ENCODE data around the gene PTMA.

The PTMA gene

DNA sequence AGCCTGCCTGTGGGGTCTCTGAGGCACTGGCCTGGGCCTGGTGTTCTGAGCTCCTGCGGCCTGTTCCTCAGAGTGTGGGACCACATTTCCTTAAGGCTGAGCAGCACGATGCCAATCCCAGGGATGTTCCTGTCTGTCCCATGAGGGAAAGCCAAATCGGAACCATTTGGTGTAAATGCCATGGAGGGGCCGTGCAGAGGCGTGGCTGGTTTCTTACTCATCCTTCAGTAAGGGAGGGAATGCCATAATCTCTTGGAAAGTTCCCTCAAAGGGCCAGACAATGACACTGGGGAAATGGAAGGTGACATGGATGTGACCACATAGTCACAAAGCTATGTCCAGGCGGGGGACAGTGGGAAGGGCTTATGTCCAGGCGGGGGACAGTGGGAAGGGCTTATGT is 14.4 kb upstream of the PTMA start:
- no peaks in the 10 kb centered on the region for H3F3A ChIP-seq (ENCODE audit: insufficient read depth)
- H3K9me2 ChIP-seq (replicated peaks; ENCODE audit: insufficient read depth, low read length): no peaks in the 10 kb centered on the region
- H3K9me3 ChIP-seq (ENCODE audit: insufficient read depth, low read length): no peaks in the 10 kb centered on the region
- no peaks in the 10 kb centered on the region for H3K36me3 ChIP-seq (ENCODE audit: low read length)
- H3K27me3 ChIP-seq (ENCODE audit: low read length): no peaks in the 10 kb centered on the region
- H3K4me2 ChIP-seq (ENCODE audit: low read depth, low read length, poor library complexity, severe bottlenecking): no peak overlapping the region
- H3K27ac ChIP-seq (ENCODE audit: low read depth, low read length): no peak overlapping the region
- H3K9ac ChIP-seq (ENCODE audit: low read length): no peak overlapping the region
- H3K79me2 ChIP-seq (ENCODE audit: insufficient read depth, low read length): no peaks in the 10 kb centered on the region
- no peaks in the 10 kb centered on the region for H4K20me1 ChIP-seq (ENCODE audit: low read depth, low read length)
- TF ChIP-seq, protein P1, sequence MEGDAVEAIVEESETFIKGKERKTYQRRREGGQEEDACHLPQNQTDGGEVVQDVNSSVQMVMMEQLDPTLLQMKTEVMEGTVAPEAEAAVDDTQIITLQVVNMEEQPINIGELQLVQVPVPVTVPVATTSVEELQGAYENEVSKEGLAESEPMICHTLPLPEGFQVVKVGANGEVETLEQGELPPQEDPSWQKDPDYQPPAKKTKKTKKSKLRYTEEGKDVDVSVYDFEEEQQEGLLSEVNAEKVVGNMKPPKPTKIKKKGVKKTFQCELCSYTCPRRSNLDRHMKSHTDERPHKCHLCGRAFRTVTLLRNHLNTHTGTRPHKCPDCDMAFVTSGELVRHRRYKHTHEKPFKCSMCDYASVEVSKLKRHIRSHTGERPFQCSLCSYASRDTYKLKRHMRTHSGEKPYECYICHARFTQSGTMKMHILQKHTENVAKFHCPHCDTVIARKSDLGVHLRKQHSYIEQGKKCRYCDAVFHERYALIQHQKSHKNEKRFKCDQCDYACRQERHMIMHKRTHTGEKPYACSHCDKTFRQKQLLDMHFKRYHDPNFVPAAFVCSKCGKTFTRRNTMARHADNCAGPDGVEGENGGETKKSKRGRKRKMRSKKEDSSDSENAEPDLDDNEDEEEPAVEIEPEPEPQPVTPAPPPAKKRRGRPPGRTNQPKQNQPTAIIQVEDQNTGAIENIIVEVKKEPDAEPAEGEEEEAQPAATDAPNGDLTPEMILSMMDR (IDR thresholded peaks at IDR 0.05; ENCODE audit: insufficient read depth, low read length, poor library complexity, severe bottlenecking): no peak
- TF ChIP-seq EZH2phosphoT487 (conservative IDR thresholded peaks at IDR 0.05; ENCODE audit: low read length): no peak
- no peak overlapping the region for H3K4me3 ChIP-seq (ENCODE audit: insufficient read depth, low read length, poor library complexity, severe bottlenecking)
- H2AFZ ChIP-seq (ENCODE audit: low read depth, low read length, severe bottlenecking): no peak overlapping the region

- H3F3A ChIP-seq (ENCODE audit: insufficient read depth): no peaks in the 10 kb centered on the region
- no peak for TF ChIP-seq EZH2phosphoT487 (conservative IDR thresholded peaks at IDR 0.05; ENCODE audit: low read length)
- TF ChIP-seq, protein P1 (IDR thresholded peaks at IDR 0.05; ENCODE audit: insufficient read depth, low read length, poor library complexity, severe bottlenecking): no peak
Measured at GRCh38 chr2:231696004-231696367, 12.3 kb upstream of the PTMA start.

DNA sequence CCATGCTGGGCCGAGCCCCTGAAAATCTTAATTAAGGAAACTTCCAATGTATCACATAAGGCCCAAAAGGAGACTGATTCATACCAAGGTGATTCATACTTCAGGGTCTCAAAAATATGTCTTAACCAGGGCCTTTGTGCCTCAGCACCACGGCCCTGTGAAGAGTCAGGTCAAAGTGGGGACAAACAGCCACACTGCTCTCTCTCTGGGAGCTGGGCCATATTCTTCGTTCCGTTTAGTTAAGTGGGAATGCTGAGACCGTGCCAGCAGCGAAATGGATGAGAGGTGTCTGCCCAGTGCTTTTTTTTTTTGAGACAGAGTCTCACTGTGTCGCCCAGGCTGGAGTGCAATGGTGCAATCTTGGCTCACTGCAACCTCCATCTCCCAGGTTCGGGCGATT is 9.3 kb upstream of the PTMA start:
- Histone ChIP-seq H3K27ac (ENCODE audit: low read depth, low read length) (no peak overlapping the region), H3K36me3 (ENCODE audit: low read length) (no peaks in the 10 kb centered on the region), H3K4me3 (ENCODE audit: insufficient read depth, low read length, poor library complexity, severe bottlenecking) (no peak overlapping the region), H3K79me2 (ENCODE audit: insufficient read depth, low read length) (no peaks in the 10 kb centered on the region), H3F3A (ENCODE audit: insufficient read depth) (no peaks in the 10 kb centered on the region), H3K9ac (ENCODE audit: low read length) (no peak overlapping the region), H3K27me3 (ENCODE audit: low read length) (no peaks in the 10 kb centered on the region), H3K9me2 (replicated peaks; ENCODE audit: insufficient read depth, low read length) (no peaks in the 10 kb centered on the region), H3K4me2 (ENCODE audit: low read depth, low read length, poor library complexity, severe bottlenecking) (no peak overlapping the region), H4K20me1 (ENCODE audit: low read depth, low read length) (no peaks in the 10 kb centered on the region), H3K9me3 (ENCODE audit: insufficient read depth, low read length) (no peaks in the 10 kb centered on the region), H2AFZ (ENCODE audit: low read depth, low read length, severe bottlenecking) (no peak overlapping the region)
- no peak for TF ChIP-seq EZH2phosphoT487 (conservative IDR thresholded peaks at IDR 0.05; ENCODE audit: low read length)
- TF ChIP-seq, protein P1 (IDR thresholded peaks at IDR 0.05; ENCODE audit: insufficient read depth, low read length, poor library complexity, severe bottlenecking): no peak

More at GRCh38 chr2:231696004-231696367, 12.3 kb upstream of the PTMA start:
- Histone ChIP-seq H4K20me1 (ENCODE audit: low read depth, low read length) (no peaks in the 10 kb centered on the region), H3K27ac (ENCODE audit: low read depth, low read length) (no peak overlapping the region), H3K79me2 (ENCODE audit: insufficient read depth, low read length) (no peaks in the 10 kb centered on the region), H3K27me3 (ENCODE audit: low read length) (no peaks in the 10 kb centered on the region), H3K9me3 (ENCODE audit: insufficient read depth, low read length) (no peaks in the 10 kb centered on the region), H3K36me3 (ENCODE audit: low read length) (no peaks in the 10 kb centered on the region), H3K4me2 (ENCODE audit: low read depth, low read length, poor library complexity, severe bottlenecking) (no peak overlapping the region), H3K9ac (ENCODE audit: low read length) (no peak overlapping the region), H3K9me2 (replicated peaks; ENCODE audit: insufficient read depth, low read length) (no peaks in the 10 kb centered on the region), H3K4me3 (ENCODE audit: insufficient read depth, low read length, poor library complexity, severe bottlenecking) (no peak overlapping the region), H2AFZ (ENCODE audit: low read depth, low read length, severe bottlenecking) (no peak overlapping the region)
